SK-N-SH (cell line): ENCODE measurements around the gene SEMA4G.

Experiments
- POLR2AphosphoS5 ChIP-seq: IDR thresholded peaks from 2 replicates; pipeline ENCODE4 v1.6.1; 2012; ENCODE audit warnings: low read depth, low read length
- RCOR1 ChIP-seq: fragments of 150-350 bp; IDR thresholded peaks from 2 replicates; pipeline ENCODE4 v1.6.1; 2017; ENCODE audit warnings: antibody characterized with exemption, low read length

DNA sequence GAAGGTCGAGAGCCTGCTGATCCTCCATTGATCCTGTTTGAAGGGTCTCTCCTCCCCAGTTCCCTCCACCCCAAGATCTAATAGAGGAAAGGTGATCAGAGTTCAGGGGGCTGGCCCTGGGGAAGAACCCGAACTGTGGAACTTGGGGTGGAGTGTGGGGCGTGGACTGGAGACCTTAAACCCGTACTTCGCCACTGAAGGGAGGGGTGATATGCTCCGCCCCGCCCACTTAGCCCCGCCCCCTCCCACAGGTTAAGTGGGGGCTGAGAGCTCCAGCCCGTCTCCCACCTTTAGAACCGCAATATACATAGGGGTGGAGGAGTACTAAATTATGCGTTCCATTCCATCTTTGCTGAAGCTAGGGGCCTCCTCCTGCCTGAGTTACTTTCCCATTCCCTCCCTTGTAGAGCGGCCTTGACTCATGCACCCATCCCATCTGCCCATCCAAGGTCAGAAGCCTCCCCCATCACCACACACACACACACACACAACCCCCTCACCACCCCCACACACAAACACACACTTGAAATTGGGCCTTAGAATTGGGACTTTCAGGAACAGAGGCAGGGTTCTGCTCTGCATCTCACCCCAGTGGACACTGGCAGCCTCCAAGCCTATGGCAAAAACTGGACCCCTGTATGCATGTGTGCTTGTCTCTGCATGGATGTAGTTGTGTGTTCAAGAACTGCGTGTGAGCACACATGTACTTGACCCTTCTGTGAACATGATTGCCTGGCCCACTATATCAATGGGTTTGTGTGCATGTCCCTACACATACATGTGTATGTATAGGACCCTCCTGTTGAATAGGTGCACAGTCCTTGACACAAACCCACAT is 991 bp downstream of the SEMA4G start:
- no peak for TF ChIP-seq RCOR1
- TF ChIP-seq POLR2AphosphoS5: no peak
